G401 (cell line): ENCODE measurements around the gene MRGPRD. TPM values are rescaled to one million over a fixed set of nuclear protein-coding genes. Genes with fewer than 3 reads are reported as not detected.

Experiments
- DNase-seq: peaks from one replicate; pipeline ENCODE4 v3.0.0-alpha.2; 2015; ENCODE audit warnings: low spot score
- in situ Hi-C: cut with HindIII; loops from 2 replicates; pipeline ENCODE4 v1.10.0; 2016; ENCODE audit warnings: low sequenced_read_pairs, mixed read lengths
- total RNA-seq: library from RNA; depleted of rRNA; stranded (reverse); fragments of >200 nt; shearing (Covaris generic); gene quantifications from 2 replicates; pipeline ENCODE4 v1.2.3, GENCODE V29; 2014

The MRGPRD gene
- total RNA-seq, 1 experiment from 2014 or later, result not detected

GRCh38 chr11:68956547-68957254, 24.1 kb downstream of the MRGPRD start:
- in situ Hi-C loops, result no loop called here
- no peak for DNase-seq

DNA sequence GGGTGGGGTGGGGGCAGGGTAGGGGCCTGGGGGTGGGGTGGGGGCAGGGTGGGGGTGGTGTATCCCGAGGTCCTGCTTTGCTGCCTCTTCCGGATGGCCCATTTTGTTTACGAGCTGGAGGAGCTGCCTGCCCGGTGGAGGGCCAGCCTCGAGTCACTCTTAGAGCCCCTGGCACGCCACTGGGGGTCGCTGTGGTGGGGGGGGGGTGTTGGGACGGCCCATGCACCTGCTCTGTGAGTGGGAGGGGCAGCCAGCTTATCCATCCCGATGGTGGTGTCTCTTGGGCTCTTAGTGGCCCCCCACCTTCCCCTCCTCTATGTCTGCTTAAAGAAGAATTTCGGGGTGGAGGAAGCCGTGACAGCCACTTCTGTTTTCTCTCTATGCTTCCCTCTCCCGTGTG, 24.6 kb downstream of the MRGPRD start:
- in situ Hi-C loops, result no loop called here
- DNase-seq, result no peak

GRCh38 chr11:68955607-68955958, 25.2 kb downstream of the MRGPRD start:
- in situ Hi-C loops, result no loop called here
- no peak for DNase-seq

DNA sequence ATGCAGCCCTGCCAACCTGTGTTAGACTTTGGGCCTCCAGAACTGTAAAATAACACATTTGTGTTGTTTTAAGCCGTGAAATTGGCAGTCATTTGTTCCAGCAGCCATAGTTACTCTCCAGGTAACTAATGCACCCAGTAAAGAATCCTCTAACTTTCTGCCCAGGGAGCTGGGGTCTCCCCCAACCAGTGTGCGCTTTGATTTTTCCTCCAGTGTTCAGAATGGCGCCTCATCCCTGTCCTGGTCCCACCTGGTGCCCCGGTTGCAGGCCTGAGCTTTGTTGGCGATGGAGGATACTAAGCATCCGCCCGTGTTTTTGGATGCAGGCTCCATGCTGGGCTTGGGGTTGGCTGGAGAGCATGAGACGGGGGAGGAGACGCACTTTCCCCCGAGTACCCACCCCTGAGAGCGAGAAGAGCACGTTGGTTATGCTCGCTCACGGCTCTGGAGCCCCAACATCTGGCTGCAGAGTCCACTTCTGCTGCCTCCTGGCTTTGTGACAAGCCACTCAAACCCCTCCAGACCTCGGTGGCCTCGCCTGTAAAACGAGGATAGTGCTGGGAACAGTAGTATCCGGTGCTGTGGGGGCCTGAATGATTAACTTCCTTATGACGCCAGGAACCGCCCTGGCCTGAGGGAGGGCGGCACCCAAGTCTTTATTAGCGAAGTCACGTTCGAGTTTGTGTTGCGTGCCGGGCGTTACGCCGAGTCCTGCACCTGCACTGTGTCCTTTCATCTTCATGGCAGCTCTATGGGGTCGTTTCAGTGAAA, 25.8 kb downstream of the MRGPRD start:
- no peak for DNase-seq
- in situ Hi-C loops, result no loop called here

DNA sequence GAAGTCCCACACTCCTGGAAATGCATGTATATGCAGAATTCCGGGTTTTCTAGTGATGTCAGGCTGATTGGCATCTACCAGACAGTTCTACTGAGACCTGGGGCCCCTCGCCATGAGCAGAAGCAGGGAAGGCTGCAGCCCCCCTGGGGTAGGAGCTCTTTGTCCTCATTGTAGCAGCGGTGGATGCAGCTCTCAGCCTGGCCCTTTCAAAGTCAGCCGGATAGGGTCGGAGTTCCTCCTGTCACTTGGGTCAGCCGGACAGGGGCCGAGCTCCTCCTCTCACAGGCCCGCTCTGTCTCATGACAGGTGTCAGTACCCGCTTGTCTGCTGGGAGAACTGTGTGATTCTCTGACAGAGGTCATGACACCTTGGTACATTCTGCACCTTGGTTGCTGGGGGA, 30.0 kb downstream of the MRGPRD start:
- no peak for DNase-seq
- in situ Hi-C loops, result no loop called here

DNA sequence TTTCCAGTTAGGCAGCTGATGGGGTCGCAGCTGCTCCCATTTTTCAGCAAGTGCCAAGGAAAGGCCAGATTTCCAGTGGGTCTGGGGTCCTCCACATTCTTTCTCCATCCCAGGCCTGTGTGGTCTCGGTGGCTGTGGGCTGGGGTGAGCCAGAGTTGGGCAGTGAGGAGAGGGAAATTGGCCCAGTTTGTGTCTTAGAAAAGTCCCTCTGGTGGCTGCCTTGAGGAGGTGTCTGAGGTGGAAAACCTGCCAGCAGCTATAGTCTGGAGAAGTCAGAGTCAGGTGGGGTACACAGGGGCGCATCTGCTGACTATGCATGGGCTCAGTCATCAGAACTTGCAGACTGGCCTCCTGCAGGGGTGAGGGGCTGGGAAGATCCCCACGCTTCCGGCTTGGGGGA, 30.5 kb downstream of the MRGPRD start:
- in situ Hi-C loops, result no loop called here
- DNase-seq, result no peak

GRCh38 chr11:68948935-68949334, 31.9 kb downstream of the MRGPRD start:
- in situ Hi-C loops, result no loop called here
- peak; percentile 80 for DNase-seq

DNA sequence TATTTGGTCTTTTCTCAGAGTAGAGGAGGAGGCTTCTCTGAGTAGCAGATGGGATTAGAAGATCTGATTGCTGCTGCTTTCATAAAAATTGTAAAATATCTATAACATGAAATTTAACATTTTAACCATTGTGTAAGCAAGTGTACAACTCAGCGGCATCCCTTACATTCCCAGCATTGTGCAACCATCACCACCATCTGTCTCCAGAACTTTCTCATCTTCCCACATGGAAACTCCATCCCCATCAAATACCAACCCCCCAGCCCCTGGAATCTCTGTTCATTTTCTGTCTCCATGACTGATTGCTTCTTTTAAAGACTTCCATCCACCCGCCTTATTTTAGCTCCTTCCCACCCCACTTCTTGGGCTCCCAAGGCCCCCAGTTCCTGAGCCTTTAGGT, 32.3 kb downstream of the MRGPRD start:
- no peak for DNase-seq
- in situ Hi-C loops, result no loop called here

GRCh38 chr11:68947151-68947550, 33.6 kb downstream of the MRGPRD start:
- in situ Hi-C loops, result no loop called here

DNA sequence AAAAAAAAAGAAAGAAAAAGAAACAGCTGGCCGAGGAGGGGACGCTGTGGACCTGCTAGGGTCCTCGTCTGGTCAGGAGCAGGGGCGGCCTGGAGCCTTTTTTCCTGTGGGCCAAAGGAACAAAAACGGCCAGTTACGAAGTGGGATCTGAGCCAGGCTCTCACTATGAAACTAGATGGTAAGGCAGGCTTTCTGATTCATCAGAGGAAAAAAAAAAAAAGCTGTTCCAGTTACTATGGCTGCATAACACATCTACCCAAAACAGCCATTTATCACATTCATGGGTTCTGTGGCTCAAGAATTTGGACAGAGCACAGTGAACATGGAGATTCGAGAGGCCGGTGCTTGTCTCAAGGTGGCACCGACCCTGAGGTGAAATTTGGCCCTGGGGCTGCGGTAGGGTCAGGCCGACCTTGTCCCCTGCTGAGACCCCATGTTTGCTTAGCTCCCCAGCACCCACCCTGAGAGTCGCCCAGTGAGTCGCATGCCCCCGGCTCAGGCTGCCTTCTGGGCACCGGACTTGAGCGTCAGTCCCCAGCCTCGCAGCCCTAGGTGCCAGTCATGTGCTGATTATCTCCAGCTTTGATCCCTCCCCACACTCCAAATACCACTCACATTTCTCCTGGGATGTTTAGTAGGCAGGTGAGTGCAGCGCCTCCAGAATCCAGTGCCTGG, 34.2 kb downstream of the MRGPRD start:
- in situ Hi-C loops, result no loop called here
- DNase-seq, result no peak

More at GRCh38 chr11:68947151-68947550, 33.6 kb downstream of the MRGPRD start:
- DNase-seq, result no peak

GRCh38 chr11:68942751-68943271, 38.0 kb downstream of the MRGPRD start:
- DNase-seq, result no peak
- in situ Hi-C loops, result no loop called here

GRCh38 chr11:68942095-68942620, 38.6 kb downstream of the MRGPRD start:
- in situ Hi-C loops, result no loop called here
- DNase-seq, result no peak

DNA sequence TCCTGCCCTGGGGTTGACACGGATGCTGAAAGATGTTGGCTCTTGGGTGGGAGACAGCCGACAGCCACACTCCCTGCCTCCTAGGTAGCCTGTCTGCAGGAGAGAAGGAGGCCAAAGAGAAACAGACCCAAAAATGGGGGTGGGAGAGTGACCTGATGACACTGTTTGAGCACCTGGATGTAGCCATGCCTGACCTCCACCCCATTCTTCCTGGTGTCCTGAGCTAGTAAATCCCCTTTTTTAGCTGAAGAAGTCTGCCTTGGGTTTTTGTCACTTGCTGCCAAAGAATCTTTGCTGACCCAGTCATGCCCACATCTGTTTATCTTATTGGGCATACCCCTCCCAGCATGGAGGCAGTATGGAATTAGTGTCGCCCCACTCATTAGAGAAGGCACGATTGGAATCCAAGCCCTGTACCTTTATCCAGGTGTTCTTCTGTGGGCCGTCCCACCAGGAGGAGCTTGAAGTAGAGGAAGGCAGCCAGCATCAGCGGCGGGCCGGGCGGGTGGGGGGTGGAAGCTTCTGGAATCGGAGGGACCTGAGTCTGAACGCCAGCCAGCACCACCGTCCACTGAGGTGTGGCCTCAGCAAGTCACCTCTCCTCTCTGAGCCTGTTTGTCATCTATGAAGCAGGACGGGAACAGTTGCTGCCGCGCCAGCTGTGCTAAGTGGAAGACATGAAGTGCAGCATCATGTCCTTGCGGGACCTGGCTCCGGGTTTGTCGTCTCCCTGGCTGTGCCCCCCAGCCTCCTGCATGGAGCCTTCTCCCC, 39.3 kb downstream of the MRGPRD start:
- no peak for DNase-seq
- in situ Hi-C loops, result no loop called here

DNA sequence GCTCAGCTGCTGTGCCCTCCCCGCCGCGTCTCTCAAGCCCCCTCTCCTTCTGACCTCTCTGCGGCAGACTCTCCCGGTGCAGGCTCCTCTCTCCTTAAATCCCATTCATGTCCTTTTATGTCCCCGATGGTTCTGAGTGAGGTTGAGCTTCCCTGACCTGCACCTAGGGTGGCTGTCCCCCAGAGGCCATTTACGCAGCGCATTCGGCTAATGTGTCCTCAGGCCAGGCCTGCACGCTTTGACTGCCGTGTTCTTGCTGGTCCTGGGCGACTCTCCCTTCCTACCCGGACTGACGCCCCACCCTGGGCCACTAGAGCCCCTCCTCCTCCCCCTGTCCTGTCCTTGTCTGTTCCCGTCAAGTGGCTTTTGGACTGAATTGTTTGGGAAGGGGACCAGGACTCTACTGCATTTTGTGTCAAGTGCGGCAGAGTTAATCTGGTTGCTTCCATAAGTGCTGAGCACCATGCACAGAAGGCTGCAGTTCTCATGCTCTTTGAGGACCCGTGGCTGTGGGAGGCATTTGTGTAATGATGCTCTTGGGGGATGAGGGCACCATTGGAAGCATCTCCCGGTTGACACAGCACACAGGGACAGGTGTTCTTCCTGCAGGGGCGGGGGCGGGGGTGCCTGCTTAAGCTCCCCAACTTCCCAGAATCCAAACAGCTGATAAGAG, 40.0 kb downstream of the MRGPRD start:
- DNase-seq, result no peak
- in situ Hi-C loops, result no loop called here

DNA sequence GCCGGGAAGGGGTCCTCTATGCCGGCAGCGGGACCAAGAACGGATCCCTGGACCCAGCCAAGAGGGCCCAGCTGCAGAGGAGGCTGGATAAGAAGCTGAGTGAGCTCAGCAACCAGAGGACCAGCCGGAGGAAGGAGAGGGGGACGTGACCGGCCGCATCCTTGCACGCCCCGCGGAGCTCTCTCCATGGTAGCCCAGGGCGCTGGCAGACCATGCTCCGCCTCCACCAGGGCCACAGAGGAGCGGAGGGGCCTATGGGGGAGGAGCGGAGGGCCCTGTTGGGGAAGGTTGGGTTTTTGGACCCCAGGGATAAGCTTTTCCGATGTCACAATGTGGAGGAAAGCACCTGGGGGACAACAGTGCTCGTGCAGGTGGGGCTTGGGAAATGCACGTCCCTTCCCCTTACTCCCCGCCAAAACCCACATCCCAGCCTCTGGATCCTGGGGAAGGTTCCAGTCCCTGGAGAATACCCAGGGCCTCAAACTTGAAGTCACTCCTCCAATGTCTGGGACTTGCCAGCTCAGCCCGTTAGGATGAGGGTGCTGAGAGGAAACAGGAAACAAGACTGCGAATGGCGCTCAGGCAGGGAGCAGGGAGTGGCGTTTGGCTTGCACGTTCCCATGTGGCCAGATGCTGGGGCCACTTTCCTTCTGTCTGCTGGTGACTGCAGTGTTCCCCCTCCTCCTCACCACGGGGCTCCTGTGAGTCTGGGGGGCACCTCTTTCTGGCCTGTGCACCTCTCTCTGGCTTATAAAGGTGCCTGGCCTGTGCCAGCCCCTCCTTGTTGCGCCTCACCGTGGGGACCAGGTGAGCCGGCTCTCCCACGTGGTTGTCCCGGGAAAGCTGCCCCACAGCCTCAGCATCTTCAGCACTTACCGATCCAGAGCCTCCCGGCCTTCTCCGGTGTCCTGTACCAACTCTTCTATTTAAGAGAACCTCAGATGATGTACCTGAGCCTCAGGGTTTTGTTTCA, 40.9 kb downstream of the MRGPRD start:
- no peak for DNase-seq
- in situ Hi-C loops, result no loop called here

DNA sequence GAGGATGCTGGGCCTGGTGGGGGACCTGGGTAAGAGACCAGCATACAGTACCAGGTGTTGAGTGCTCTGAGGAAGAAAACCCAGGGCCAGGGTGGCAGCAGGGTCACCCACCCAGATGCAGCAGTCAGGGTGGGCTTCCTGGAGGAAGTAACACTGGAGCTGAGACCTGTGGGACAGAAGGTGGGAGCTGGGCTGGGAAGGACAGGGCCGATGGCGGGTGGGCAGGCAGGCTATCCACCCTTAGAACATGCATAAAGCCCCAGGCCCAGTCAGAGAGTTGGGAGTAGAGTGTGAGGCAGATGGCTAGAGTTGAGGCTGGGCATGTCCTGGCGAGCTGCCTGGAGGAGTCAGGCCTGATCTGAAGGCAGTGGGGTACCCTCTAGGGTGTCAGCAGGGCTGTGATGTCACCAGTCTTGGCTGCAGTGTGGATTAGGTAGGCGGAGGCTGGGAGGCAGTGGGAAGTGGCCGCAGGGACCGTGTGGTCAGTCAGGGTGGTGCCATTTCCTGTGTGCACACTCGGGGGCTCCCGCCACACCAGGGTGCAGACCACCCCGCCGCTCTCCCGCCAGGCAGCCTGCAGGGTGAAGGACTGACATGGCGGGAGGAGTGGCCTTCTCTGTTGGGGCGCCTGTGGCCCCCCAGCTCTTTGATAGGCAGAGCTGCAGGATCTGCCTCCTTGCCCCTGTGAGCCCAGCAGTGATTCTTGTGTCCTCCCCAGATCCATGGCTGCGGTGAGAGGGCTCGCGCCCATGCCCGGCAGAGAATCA, 41.8 kb downstream of the MRGPRD start:
- in situ Hi-C loops, result no loop called here
- DNase-seq, result peak; percentile 73

DNA sequence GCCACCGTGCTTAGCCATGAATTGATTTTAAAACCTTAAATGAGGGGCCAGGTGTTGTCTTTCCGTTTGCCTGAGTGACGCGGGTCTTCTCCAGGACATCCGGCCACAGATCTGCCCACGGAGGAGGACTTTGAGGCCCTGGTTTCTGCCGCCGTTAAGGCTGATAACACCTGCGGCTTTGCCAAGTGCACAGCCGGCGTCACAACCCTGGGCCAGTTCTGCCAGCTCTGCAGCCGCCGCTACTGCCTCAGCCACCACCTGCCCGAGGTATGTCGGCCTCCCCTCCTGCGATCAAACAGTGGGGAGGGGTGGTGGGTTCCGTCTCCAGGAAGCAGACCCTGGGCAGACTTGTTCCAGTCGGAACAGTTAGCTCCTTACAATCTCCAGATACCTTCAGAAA, 42.7 kb downstream of the MRGPRD start:
- peak; percentile 89 for DNase-seq
- in situ Hi-C loops, result no loop called here
